Stimulated activated naive CD8-positive, alpha-beta T cell treated with anti-CD3 and anti-CD28 coated beads, Interleukin-15, Interleukin-2, amounts not matched to agents 100 U/mL and 50 U/mL, for 24 hours (primary cell): Measurements from ENCODE around the gene CPVL.

Experiments
- ATAC-seq: fragments of 150-1000 bp; cut with Tn5 transposase; one replicate; pipeline ENCODE4 v1.10.0; 2021
- DNase-seq: peaks from one replicate; pipeline ENCODE4 v3.0.0; 2021

The CPVL gene

GRCh38 chr7:29156907-29157452 is 10.6 kb upstream of the CPVL start:
- ATAC-seq, result no peak
- no peak for DNase-seq

- ATAC-seq (no peak), DNase-seq (no peak)
Observed at GRCh38 chr7:29154076-29154475, 7.7 kb upstream of the CPVL start.

GRCh38 chr7:29150856-29151255 is 4.5 kb upstream of the CPVL start:
- ATAC-seq, result no peak
- no peak for DNase-seq

GRCh38 chr7:29149036-29149435 is 2.7 kb upstream of the CPVL start:
- DNase-seq, result no peak
- no peak for ATAC-seq

- ATAC-seq (no peak), DNase-seq (no peak)
Observed at GRCh38 chr7:29147821-29148220, 1.5 kb upstream of the CPVL start.

- DNase-seq (no peak), ATAC-seq (no peak)
Observed at GRCh38 chr7:29146888-29147609, 712 bp upstream of the CPVL start.

GRCh38 chr7:29145553-29146056 is 732 bp downstream of the CPVL start:
- no peak for DNase-seq
- ATAC-seq, result no peak

GRCh38 chr7:29143751-29144150 is 2.6 kb downstream of the CPVL start:
- ATAC-seq, result no peak
- DNase-seq, result no peak

- ATAC-seq, result no peak
- no peak for DNase-seq
Observed at GRCh38 chr7:29142021-29142727, 4.2 kb downstream of the CPVL start.

GRCh38 chr7:29140873-29141468 is 5.4 kb downstream of the CPVL start:
- no peak for ATAC-seq
- no peak for DNase-seq

- ATAC-seq (no peak), DNase-seq (no peak)
Observed at GRCh38 chr7:29139796-29140195, 6.5 kb downstream of the CPVL start.

- DNase-seq, result no peak
- no peak for ATAC-seq
Observed at GRCh38 chr7:29139191-29139590, 7.1 kb downstream of the CPVL start.

GRCh38 chr7:29138588-29138987 is 7.7 kb downstream of the CPVL start:
- DNase-seq (no peak), ATAC-seq (no peak)

- DNase-seq, result no peak
- ATAC-seq, result no peak
Observed at GRCh38 chr7:29135846-29136245, 10.5 kb downstream of the CPVL start.

GRCh38 chr7:29132980-29133379 is 13.4 kb downstream of the CPVL start:
- no peak for DNase-seq
- no peak for ATAC-seq

GRCh38 chr7:29131678-29132077 is 14.7 kb downstream of the CPVL start:
- ATAC-seq, result no peak
- no peak for DNase-seq

GRCh38 chr7:29130096-29130495 is 16.2 kb downstream of the CPVL start:
- DNase-seq (no peak), ATAC-seq (no peak)

GRCh38 chr7:29127527-29127926 is 18.8 kb downstream of the CPVL start:
- ATAC-seq, result no peak
- DNase-seq, result no peak

- no peak for DNase-seq
- ATAC-seq, result no peak
Observed at GRCh38 chr7:29126804-29127203, 19.5 kb downstream of the CPVL start.

GRCh38 chr7:29123626-29124190 is 22.6 kb downstream of the CPVL start:
- DNase-seq (no peak), ATAC-seq (no peak)

GRCh38 chr7:29122759-29123158 is 23.6 kb downstream of the CPVL start:
- ATAC-seq, result no peak
- no peak for DNase-seq

GRCh38 chr7:29122081-29122480 is 24.3 kb downstream of the CPVL start:
- ATAC-seq, result no peak
- DNase-seq, result no peak

- ATAC-seq (no peak), DNase-seq (no peak)
Observed at GRCh38 chr7:29120955-29121354, 25.4 kb downstream of the CPVL start.
